ENCODE results near the gene PLCH1. TPM values are rescaled to one million over a fixed set of nuclear protein-coding genes. Genes with fewer than 3 reads are reported as not detected.
A peak's percentile ranks its signal among the peaks of the same experiment; 100 is the strongest.

The PLCH1 gene
- total RNA-seq, 2 donors from 2014 or later = 12.0 to 12.4 TPM

GRCh38 chr3:155598671-155599070 lies 146.2 kb downstream of the PLCH1 start:
- H3K27ac ChIP-seq (ENCODE audit: low read depth, low read length) = no peak overlapping the region
- H3K4me1 ChIP-seq (ENCODE audit: control insufficient read depth, insufficient read depth, low read length) = peaks cover 6% of the 10 kb centered on the region
- H3K9me3 ChIP-seq (ENCODE audit: control insufficient read depth, low read length) = no peaks in the 10 kb centered on the region
- DNase-seq = no peak
- Mint-ChIP-seq H3K27ac (no peak overlapping the region), H3K4me1 (peaks cover 52% of the 10 kb centered on the region), H3K9me3 (no peaks in the 10 kb centered on the region), H3K4me3 (no peak overlapping the region), H3K27me3 (ENCODE audit: insufficient read depth) (no peaks in the 10 kb centered on the region), H3K36me3 (ENCODE audit: low read depth) (no peaks in the 10 kb centered on the region)
- H3K9ac ChIP-seq (ENCODE audit: extremely low read depth, low read length, poor library complexity, severe bottlenecking) = no peak overlapping the region
- no peaks in the 10 kb centered on the region for H3K27me3 ChIP-seq (ENCODE audit: control insufficient read depth, insufficient read depth, low read length, poor library complexity, severe bottlenecking)
- H3K4me3 ChIP-seq (ENCODE audit: low read length) = no peak overlapping the region
- 96 to 100% methylated on average over 1 to 2 of the region's 3 CpGs for WGBS, 2 experiments (ENCODE audit: insufficient coverage in 1 of 2, insufficient read length in 1 of 2)
- H3K36me3 ChIP-seq (ENCODE audit: control insufficient read depth, insufficient read depth, low read length) = no peaks in the 10 kb centered on the region
- no peak for TF ChIP-seq CTCF (conservative IDR thresholded peaks at IDR 0.05)

GRCh38 chr3:155596615-155597014 lies 148.3 kb downstream of the PLCH1 start:
- H3K36me3 ChIP-seq (ENCODE audit: control insufficient read depth, insufficient read depth, low read length) = no peaks in the 10 kb centered on the region
- H3K4me3 ChIP-seq (ENCODE audit: low read length) = no peak overlapping the region
- Mint-ChIP-seq H3K36me3 (ENCODE audit: low read depth) (peaks cover 7% of the 10 kb centered on the region), H3K4me1 (peaks cover 45% of the 10 kb centered on the region), H3K27ac (no peak overlapping the region), H3K27me3 (ENCODE audit: insufficient read depth) (no peaks in the 10 kb centered on the region), H3K9me3 (no peaks in the 10 kb centered on the region), H3K4me3 (no peak overlapping the region)
- no peaks in the 10 kb centered on the region for H3K27me3 ChIP-seq (ENCODE audit: control insufficient read depth, insufficient read depth, low read length, poor library complexity, severe bottlenecking)
- TF ChIP-seq CTCF (conservative IDR thresholded peaks at IDR 0.05) = no peak
- H3K4me1 ChIP-seq (ENCODE audit: control insufficient read depth, insufficient read depth, low read length) = peaks cover 11% of the 10 kb centered on the region
- DNase-seq = no peak
- H3K27ac ChIP-seq (ENCODE audit: low read depth, low read length) = no peak overlapping the region
- no peaks in the 10 kb centered on the region for H3K9me3 ChIP-seq (ENCODE audit: control insufficient read depth, low read length)
- no peak overlapping the region for H3K9ac ChIP-seq (ENCODE audit: extremely low read depth, low read length, poor library complexity, severe bottlenecking)

GRCh38 chr3:155595371-155595770 lies 149.5 kb downstream of the PLCH1 start:
- Mint-ChIP-seq H3K9me3 (peaks cover 3% of the 10 kb centered on the region), H3K27me3 (ENCODE audit: insufficient read depth) (no peaks in the 10 kb centered on the region), H3K4me3 (no peak overlapping the region), H3K27ac (no peak overlapping the region), H3K4me1 (peaks cover 42% of the 10 kb centered on the region), H3K36me3 (ENCODE audit: low read depth) (peaks cover 15% of the 10 kb centered on the region)
- DNase-seq = peak; percentile 41
- Histone ChIP-seq H3K27me3 (ENCODE audit: control insufficient read depth, insufficient read depth, low read length, poor library complexity, severe bottlenecking) (no peaks in the 10 kb centered on the region), H3K9ac (ENCODE audit: extremely low read depth, low read length, poor library complexity, severe bottlenecking) (peak overlapping the region; percentile 9), H3K36me3 (ENCODE audit: control insufficient read depth, insufficient read depth, low read length) (no peaks in the 10 kb centered on the region), H3K27ac (ENCODE audit: low read depth, low read length) (no peak overlapping the region), H3K9me3 (ENCODE audit: control insufficient read depth, low read length) (no peaks in the 10 kb centered on the region), H3K4me1 (ENCODE audit: control insufficient read depth, insufficient read depth, low read length) (peaks cover 11% of the 10 kb centered on the region), H3K4me3 (ENCODE audit: low read length) (no peak overlapping the region)
- no peak for TF ChIP-seq CTCF (conservative IDR thresholded peaks at IDR 0.05)
